GM18520 (cell line): ENCODE data around the gene PRDM7.
"Not testable (repeated sequence)": the region's sequence is repeated elsewhere in the genome, so short reads cannot be mapped to it uniquely, and the experiment has no call there.

ENCODE experiments used
- ATAC-seq: cut with Tn5 transposase; IDR thresholded peaks from one replicate; pipeline ENCODE4 v1.9.1; 2021; ENCODE audit not compliant: unreplicated experiment

The PRDM7 gene

DNA sequence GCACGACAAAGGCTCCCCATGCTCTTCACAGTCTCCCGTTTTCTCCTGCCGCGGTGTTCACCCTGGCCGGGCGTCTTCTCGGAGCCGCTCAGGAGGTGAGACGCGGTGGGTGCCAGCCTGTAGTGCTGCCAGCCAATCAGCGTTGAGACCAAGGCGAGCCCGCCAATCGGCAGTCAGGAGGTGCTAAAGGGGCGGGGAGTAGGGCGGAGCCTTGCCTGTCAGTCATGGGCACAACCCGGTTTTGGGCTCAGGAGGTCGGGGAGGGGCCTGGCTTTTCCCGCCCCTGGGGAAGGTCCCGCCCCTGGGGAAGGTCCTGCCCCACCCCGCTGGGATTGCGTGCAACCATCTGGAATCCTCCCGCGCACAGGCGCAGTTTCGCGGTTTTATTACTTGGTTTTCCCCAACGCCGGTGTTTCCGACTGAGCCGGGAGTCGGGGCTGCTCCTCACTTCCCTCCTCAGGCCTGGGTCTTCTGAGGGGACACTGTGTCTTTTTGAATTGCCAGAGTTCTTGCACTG is at the start of gene PRDM7:
Gene PRDM7 (minus strand): TSS at position 92 of the 517 bp plus-strand sequence. CDS start 1,421 bp downstream, outside the sequence.
- peak; percentile 87 for ATAC-seq

DNA sequence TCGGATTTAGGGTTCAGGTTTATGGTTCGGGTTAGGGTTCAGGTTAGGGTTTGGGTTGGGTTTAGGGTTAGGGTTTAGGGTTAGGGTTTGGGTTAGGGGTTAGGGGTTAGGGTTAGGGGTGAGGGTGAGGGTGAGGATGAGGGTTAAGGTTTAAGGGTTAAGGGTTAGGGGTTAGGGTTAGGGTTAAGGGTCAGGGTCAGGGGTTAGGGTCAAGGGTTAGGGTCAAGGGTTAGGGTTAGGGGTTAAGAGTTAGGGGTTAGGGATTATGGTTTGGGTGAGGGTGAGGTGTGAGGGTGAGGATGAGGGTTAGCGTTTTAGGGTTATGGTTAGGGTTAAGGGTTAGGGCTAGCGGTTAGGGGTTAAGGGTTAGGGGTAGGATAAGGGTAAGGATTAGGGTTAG is 44.7 kb upstream of the PRDM7 start:
- not testable (repeated sequence) for ATAC-seq

DNA sequence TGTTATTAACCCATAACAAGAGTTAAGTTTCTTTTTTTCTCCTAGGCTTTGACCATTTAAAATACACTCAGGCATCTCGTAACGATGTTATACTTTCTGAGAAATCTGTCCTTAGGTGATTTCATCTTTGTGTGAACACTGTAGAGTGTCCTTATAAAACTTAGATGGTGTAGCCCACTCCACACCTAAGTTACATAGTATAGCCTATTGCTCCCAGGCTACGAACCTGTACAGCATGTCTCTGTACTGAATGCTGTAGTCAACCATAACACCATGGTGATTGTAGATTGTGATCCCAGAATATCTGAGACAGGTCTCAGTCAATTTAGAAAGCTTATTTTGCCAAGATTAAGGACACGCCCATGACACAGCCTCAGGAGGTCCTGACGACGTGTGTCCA is 30.5 kb upstream of the PRDM7 start:
- not testable (repeated sequence) for ATAC-seq

DNA sequence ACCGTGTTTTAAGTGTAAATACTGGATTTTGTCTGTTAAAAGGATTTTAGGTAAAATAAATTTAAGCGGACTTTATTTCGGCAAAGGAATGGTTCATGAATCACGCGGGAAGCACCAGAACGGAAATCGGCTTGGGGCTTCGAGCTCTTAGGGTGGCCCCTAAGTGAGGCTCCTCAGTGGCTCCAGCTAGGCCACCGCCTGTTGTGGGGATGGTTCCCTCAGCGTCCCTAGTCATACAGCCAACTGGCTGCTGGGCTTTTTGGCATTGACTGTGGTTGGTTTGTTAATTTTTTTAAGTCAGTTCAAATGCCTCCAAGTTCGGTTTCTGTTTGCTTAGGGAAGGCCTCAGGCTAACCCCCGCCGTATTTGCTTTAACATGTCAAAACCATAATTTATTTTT is 29.9 kb upstream of the PRDM7 start:
- not testable (repeated sequence) for ATAC-seq

DNA sequence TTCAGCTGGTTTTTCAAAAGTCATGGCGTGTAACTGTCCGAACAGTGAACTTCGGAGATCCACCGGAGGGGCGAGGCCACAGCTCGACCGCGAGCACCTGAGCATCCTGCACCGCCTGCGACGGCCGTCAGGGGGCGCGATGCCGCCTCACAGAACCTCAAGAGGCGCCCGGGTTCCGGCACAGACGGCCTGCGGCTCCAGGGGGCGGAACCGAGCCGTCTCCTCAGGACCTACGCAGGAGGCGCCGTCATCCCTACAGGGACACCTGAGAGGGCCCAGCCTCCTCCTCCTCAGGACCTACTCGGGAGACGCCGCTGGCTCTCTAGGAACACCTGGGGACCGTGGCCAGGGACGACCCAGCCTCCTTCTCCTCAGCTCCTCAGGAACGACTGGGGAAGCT is 29.1 kb upstream of the PRDM7 start:
- ATAC-seq: not testable (repeated sequence)

DNA sequence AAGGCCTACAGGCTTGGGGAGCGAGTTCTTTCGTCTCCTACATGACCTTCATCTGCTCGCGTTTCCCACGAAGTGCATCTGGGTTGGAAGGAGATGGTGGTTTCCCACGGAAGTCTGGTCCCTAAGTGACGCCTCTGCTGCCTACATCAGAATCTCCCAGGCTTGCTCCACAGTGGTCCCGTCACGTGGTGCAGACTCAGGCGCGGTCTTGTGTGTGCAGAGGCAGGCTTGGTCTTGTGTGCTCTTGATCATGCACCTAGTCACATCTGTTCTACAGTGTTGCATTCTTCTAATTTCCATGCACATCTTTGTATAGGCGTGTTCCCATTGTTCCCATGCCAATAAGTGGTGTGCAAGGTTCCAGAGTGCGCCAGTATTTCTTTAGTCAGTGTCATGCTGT is 27.6 kb upstream of the PRDM7 start:
- ATAC-seq: not testable (repeated sequence)

DNA sequence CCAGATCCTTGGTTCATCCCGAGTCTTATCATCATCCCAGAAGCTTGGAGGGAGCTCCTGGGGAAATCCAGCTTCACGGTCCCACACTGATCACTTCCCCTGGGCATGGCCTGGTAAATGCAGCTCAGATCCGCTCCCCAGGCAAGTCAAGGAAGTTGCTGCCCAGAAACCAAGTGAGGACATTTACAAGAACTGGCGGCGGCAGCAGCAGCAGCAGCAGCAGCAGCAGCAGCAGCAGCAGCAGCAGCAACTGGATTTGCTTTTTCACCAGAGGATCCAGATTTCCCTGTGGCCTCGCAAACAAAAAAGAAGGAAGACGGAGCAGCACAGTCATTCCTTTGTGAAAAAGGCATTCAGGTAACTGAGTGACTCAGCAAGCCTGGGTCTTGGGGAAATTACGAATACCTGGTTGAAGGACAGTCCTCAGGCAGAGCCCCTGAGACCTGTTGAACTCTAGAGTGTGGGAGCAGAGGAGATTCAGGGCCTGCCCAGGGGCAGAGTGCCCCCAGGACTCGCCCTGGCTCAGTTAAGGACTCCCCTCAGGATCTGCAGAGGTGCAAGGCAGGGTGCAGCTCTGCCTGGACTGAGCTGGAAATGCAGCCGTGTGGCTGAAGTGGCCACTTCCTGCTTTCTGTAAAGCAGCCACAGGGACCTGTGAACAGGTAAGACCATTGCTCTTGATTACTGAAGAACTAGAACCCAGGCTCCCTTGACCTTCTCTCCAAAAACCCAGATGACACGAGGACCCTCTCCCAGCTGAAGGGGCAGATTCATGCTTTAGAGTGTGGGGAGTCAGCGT is 25.2 kb upstream of the PRDM7 start:
- not testable (repeated sequence) for ATAC-seq

DNA sequence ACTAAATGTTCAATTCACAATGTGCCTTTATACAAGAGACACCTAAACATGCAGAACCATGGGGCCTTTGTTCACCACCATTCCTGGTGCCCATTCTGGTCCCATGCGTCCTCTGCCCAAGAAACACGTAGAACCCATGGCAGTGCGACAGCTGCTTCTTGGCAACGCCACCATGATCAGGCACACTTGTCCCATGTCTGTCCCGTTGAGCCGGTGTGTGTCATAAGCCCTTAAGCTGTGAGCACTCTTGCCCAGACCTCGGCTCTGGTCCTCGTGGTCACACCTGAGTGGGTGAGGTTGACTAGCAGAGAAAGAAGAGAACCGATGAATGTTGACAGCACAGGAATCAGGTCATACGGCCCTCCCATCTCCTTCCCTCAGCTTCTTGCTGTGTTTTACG is 24.2 kb upstream of the PRDM7 start:
- not testable (repeated sequence) for ATAC-seq

DNA sequence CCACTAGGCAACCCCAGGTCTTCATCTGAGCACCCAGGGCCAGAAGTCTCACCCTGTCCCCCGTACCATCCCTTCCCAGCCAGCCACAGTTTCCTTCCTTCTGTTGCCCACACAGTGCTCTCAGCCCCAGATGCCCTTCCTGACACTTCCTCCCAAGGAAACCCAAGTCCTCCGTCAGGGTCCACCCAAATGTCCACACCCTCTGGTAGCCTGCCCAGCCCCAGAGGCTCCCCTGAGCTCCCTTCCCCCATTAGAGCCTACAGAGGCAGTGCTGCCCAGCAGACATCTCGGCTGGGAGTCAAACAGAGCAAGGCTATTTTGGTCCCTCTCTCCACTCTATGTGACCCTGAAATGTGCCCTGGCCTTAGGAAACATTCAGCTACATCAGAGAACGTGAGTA is 23.7 kb upstream of the PRDM7 start:
- not testable (repeated sequence) for ATAC-seq

DNA sequence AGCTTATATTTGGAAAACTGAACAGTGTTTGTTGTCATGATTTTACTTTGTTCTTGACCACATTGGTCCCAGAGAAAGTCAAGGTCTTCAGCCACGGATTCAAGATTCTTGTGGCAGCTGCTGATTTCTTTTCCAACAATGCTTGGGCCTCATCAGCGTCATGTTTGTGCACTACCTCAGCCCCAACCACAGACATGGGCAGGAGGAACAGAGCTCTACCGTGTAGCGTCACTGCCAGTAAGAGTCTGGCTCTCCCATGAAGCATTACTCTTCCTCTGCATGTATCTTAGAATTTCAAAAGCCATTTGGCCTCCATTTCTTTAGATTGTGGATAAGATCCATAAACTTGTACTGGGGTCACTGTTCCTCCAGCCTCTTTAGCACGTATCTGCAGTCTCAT is 23.1 kb upstream of the PRDM7 start:
- ATAC-seq: not testable (repeated sequence)

DNA sequence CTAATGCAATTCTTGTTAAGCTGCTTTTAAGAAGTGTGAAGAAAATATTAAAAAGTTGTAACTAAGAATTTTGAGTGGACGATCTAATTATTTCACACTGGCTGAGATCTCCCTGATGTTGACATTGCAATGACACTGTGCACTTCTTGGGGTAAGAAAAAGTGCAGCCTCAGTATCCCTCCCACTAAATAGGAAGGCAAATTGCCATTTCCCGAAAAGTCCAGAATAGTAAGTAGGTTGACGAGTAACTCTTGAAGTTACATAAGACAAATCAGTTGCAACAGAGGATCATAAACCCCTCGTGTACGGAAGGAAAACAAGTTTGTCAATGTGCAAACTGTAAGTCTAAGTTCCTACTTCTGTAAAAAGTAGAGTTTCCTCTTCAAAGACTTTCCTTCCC is 21.8 kb upstream of the PRDM7 start:
- not testable (repeated sequence) for ATAC-seq

DNA sequence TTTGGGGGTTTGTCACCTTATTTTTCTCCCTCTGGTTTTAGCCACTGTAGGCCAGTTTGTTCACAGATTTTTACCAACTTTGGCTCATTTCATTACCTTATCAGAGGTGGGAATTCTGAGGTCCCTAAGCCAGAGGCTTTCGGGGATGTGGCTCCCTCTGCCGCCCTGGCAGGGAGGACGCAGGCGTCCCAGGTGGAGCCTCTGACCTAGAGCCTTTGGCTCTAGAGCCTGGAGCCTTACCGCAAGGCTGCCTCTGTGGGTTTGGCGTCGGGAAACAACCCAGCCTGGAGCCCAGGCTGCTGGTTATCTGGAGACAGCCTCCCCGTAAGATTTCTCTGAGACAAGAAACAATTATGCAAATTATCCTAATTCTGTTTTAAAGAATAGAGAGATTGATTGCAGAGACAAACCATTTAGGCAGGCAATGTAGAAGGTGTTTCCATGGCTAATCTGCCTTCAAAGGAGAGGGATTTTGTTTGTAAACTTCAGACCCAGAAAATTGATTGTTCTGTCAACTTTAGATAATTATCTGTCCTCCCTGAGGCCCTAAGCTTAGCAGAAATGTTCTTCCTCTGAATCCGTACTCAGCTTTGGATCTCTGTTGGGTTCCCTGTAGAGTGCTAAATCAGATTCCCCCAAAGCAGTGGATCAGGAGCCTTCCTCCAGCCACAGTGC is 20.0 kb upstream of the PRDM7 start:
- not testable (repeated sequence) for ATAC-seq

DNA sequence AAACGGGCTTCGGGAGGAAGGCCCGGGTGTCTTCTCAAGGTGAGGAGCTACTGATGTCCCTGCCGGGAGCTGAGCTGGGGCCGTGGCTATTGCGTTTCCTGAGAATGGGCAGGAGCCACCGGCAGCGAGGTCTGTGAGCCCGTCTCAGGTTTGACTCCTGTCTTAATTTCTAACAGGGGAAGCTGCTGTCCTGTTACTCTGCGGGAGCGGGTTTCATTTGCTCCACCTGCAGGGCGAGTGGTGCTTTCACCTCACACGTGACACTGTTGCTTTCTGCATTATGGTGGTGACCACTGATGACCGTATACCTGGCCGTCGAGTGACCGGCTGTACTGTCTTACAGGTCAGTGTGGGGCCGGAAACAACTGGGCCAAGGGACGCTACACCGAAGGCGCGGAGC is 17.7 kb upstream of the PRDM7 start:
- not testable (repeated sequence) for ATAC-seq

DNA sequence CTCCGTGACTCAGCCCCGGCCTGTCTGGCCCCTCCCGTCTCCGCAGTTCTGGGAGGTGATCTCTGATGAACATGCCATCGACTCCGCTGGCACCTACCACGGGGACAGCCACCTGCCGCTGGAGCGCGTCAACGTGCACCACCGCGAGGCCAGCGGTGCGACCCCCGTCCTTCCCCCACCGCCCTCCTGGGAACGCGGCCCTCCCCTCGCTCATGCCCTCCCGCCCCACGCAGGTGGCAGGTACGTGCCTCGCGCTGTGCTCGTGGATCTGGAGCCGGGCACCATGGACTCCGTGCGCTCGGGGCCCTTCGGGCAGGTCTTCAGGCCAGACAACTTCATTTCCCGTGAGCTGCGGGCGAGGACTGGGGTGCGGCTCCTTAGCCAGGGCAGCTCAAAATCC is 17.2 kb upstream of the PRDM7 start:
- not testable (repeated sequence) for ATAC-seq

DNA sequence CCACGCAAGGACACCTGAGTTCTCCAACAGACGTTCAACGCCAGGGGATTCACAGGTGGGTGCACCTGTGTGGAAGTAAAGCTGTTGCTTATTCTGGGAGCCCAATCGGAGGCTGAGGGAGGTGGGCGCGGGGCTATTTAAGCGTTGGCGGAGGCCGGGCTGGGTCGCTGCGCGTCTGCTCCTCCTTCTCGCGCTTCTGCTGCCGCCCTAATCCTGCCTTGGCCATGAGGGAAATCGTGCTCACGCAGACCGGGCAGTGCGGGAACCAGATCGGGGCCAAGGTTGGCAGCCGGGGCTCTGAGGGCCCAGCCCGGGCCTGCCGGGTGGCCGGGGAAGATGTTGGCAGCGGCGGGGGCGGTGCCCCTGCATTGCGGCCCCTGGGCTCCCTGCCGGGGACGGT is 16.7 kb upstream of the PRDM7 start:
- ATAC-seq: not testable (repeated sequence)

DNA sequence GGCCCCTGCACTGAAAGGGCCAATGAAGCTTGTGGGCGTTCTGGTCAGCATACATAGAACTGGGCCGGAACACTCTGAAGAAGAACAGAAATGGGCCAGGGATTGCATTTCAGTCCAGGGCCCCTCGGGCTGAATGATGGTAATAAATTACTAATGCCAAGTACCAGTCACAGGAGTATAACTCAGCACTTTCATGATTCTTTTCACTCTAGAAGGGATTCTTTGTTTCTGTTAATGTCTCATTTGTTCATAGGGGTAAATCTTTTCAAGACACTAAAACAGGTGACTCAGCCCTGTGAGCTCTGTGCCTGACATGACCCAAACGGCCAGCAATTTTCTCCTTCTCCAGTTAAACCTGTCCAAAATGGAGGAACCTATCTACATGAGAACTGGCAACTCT is 15.7 kb upstream of the PRDM7 start:
- not testable (repeated sequence) for ATAC-seq

DNA sequence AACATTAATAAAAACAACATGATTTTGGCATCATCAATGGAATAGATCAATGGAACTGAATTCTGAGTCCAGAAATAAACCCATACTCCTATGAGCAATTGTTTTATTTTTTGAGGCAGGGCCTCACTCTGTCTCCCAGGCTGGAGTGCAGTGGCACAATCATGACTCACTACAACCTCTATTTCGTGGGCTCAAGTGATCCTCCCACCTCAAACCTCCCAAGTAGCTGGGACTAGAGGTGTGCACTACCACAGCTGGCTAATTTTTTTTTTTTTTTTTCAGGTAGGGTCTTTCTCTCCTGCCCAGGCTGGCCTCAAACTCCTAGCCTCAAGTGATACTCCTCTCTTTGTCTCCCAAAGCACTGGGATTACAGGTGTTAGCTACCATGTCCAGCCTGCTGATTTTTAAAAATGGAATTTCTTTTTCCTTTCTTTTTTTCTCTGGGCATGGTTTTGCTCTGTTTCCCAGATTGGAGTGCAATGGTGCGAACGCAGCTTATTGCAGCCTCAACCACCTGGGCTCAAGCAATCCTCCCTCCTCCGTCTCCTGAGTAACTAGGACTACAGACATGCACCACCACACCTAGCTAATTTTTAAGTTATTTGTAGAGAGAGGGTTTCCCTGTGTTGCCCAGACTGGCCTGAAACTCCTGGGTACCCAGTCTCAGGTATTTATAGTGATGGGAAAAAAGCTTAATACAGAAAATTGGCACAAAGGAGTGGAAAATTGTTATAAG is 7.3 kb upstream of the PRDM7 start:
- no peak for ATAC-seq

DNA sequence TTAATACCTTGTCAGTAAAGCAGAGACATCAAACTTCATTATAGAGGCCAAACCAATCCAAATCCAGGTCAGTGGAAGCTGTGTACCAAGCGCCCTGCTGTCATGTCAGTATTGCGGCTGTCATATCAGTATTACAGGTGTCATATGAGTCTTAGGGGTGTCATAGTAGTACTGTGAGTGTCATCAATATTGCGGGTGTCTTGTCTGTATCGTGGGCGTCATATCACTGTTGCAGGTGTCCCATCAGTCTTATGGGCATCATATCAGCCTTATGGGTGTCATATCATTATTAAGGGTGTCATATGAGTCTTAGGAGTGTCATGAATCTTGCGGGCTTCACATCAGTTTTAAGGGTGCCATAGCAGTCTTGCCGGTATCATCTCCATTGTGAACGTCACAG is 6.0 kb upstream of the PRDM7 start:
- ATAC-seq: no peak

DNA sequence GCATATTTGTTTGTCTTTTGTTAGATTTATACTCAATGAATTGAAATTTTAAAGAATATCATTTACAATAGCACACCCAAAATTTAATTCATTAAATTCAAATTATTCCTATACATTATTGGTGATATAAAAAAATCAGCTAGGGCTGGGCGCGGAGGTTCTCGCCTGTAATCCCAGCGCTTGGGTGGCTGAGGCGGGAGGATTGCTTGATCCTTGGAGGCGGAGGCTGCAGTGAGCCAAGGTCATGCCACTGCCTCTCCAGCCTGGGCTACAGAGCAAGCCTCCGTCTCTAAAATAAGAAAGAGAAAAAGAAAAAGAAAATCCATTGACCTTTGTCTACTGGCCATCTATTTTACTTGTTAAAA is 4.5 kb upstream of the PRDM7 start:
- no peak for ATAC-seq

DNA sequence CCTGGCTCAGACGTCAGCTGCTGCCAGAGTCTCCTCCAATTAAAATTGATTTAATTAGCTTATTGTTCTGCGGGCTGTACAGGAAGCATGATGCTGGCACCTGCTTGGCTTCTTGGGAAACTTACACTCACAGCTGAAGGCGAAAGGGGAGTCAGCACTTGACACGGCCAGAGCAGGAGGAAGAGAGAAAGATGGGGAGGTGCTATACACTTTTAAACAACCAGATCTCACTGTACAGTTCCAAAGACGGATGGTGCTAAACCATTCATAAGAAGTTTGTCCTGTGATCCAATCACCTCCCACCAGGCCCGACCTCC is 1.4 kb upstream of the PRDM7 start:
- no peak for ATAC-seq

DNA sequence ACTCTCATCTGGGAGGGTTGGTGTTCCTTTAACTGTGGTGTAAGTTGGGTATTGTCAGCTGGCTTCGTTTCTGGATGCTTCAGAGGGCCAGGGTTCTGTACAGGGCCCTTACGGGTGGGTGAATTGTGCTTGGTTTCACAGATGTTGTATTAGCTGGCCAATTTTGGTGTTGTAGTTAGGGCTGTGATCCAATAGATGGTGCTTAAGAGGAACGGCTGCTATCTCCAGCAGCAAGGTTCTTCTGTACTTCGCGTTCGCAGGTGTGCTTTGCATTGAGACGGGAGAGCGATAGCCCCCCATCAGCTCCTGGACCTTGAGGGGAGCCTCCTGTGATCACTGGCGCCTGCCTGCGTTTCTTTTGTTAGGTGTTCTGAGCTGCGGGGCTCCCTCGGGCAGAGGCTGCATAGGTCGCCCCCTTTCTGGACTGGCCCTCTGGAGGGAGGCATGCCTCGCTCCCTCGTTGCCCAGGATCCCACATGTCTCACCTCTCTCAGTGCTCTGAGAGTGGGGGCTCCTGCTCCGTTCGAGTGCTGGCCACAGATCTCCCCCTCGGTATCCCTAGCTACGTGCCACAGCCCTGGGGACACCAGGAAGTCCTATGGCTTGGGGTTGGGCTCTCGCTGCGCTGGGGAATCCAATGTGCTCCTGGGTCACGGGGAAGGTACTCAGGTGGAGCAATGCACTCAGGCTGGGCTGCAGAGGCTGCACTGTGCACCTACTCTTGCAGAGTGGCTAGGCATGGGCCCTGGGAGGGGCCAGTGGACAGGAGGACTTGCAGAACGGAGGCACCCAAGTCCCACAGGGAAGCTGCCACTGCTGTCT is 837 bp upstream of the PRDM7 start:
- no peak for ATAC-seq
